Hindlimb muscle (tissue), 1 donor: ENCODE results near the gene RABEPK. TPM values are rescaled to one million over a fixed set of nuclear protein-coding genes. Genes with fewer than 3 reads are reported as not detected.
"Not testable (repeated sequence)": the region's sequence is repeated elsewhere in the genome, so short reads cannot be mapped to it uniquely, and the experiment has no call there.

ENCODE experiments used
- DNase-seq: peaks from one replicate; pipeline ENCODE4 v3.0.0-alpha.2; 2013
- polyA plus RNA-seq: library from polyadenylated mRNA; unstranded; fragments of 120-200 nt; gene quantifications from one replicate; pipeline ENCODE4 v1.2.1, GENCODE V29; 2013; ENCODE audit not compliant: insufficient read length

Gene RABEPK
- polyA plus RNA-seq, 1 donor: 14.1 TPM

- DNase-seq: no peak
Observed at GRCh38 chr9:125254231-125254630, 53.9 kb downstream of the RABEPK start.

- no peak for DNase-seq
Observed at GRCh38 chr9:125255781-125256391, 55.5 kb downstream of the RABEPK start.

GRCh38 chr9:125258160-125258785 lies 57.9 kb downstream of the RABEPK start:
- no peak for DNase-seq

DNA sequence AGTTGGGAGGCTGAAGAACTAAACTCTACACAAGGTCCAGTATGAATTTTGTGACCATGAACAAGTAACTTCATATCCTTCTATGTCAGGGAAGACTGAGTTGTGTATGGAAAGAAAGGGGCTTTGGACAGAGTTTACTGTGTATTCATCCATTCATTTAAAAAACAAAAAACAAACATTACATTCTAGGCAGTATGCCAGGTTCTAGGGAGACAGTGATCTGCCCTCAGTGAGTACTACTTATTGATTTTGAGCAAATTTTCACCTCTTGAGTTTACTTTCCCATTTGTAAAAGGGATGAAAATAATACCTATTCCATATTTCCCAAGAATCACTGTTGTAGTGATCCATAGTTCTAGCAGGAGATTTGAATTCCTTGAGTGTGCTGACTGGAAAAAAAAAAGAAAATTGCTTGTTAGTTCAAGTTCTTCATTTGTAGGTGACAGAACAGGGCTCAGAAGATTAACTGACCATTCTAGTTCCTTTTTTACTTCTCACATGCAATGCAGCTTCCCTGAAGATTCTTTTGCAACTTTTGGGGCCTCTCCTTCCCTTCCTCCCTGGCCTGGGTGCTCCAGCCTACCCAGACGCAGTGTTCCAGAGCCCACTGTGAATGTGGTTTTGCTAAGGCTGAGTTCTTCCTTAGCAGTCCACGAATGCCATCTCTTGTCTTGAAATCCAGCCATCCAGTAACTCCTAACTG lies 58.6 kb downstream of the RABEPK start:
- DNase-seq: no peak

- no peak for DNase-seq
Observed at GRCh38 chr9:125260561-125260960, 60.2 kb downstream of the RABEPK start.

GRCh38 chr9:125261501-125262293 lies 61.4 kb downstream of the RABEPK start, which contains the start of gene GAPVD1:
GAPVD1 (plus strand) TSS chr9:125261826; CDS start chr9:125298922, 37,096 bp downstream.
- DNase-seq: peak; percentile 95

- no peak for DNase-seq
Observed at GRCh38 chr9:125262294-125262991, 62.1 kb downstream of the RABEPK start.

GRCh38 chr9:125264068-125264467 lies 63.7 kb downstream of the RABEPK start:
- DNase-seq: not testable (repeated sequence)

DNA sequence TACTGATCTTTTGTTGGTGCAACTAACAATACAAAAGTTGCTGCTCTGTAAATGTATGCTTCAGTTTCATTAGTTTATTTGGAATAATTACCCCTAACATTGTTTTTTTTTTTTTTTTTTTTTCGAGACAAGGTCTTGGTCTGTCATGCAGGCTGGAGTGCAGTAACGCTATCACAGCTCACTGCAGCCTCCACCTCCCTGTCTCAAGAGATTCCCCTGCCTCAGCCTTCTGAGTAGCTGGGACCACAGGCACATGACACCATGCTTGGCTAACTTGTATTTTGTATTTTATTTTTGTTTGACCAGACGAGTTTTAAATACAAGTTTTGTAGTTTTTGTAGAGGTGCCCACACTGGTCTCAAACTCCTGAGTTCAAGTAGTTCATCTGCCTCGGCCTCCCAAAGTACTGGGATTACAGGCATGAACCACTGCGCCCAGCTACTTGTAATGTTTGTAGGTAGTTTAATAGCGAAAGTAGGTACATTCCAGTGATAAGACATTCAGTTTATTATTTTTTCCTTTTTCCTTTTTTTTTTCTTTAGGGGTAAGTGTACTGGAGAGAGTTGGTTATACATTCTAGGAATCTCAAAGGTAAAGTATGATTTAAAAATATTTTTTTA lies 68.2 kb downstream of the RABEPK start:
- no peak for DNase-seq

GRCh38 chr9:125269014-125269397 lies 68.7 kb downstream of the RABEPK start:
- DNase-seq: no peak

DNA sequence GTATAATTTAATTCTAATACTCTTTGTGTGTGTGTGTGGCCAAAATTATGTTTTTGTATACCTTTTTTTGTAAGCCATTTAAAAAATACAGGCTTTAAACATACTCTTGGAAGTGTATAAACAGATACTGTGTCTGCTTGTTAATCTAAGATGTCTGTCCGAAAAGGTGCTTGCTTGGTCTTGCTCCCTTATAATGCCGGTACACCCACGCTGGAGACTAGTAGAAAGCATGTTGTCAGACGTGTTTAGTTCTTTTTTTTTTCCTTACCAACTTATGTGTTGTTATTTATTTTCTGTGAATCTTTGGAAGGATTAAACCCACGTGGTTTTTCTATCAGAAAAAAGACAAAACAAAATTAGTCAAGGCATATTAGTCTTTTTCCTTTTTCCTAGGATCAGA lies 70.7 kb downstream of the RABEPK start:
- no peak for DNase-seq

DNA sequence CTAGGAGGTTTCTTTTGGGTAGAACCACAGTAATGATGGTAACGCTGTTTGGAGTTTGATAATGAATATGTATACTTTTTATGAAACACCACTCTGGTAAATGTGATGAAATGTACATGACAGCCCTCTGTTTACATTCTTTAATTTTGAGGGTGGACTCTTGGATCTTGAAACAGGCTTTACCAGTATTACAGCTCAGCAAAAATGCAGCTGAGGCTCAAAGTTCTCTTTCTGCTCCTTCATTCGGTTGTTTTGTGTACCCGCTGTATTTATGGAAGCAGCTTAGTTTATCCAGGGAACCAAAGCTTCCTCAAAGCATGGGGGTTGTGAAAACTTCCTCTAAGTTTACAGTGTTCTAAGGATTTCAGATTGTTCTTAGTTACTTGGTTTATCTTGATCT lies 72.4 kb downstream of the RABEPK start:
- no peak for DNase-seq

- no peak for DNase-seq
Observed at GRCh38 chr9:125276771-125277170, 76.4 kb downstream of the RABEPK start.

GRCh38 chr9:125277411-125277810 lies 77.1 kb downstream of the RABEPK start:
- no peak for DNase-seq

- no peak for DNase-seq
Observed at GRCh38 chr9:125280945-125281344, 80.6 kb downstream of the RABEPK start.

Other genes starting within 250 kb of the RABEPK start
- 10.7 TPM for gene SCAI, start 57.0 kb upstream of the RABEPK start, polyA plus RNA-seq
- gene PPP6C, start 10.7 kb upstream of the RABEPK start, polyA plus RNA-seq: 30.9 TPM
- gene HSPA5, start 40.8 kb downstream of the RABEPK start, polyA plus RNA-seq: 135 TPM
- 21.2 TPM for gene GAPVD1, start 61.3 kb downstream of the RABEPK start, polyA plus RNA-seq